HG03378 (cell line): Measurements from ENCODE around the gene RAB44.
"Not testable (repeated sequence)": the region's sequence is repeated elsewhere in the genome, so short reads cannot be mapped to it uniquely, and the experiment has no call there.

Experiments used
- ATAC-seq: cut with Tn5 transposase; IDR thresholded peaks from one replicate; pipeline ENCODE4 v1.9.1; 2021; ENCODE audit warnings: mild to moderate bottlenecking, moderate library complexity; ENCODE audit not compliant: unreplicated experiment

The RAB44 gene

GRCh38 chr6:36703982-36704381 lies 6.4 kb downstream of the RAB44 start:
- no peak for ATAC-seq

DNA sequence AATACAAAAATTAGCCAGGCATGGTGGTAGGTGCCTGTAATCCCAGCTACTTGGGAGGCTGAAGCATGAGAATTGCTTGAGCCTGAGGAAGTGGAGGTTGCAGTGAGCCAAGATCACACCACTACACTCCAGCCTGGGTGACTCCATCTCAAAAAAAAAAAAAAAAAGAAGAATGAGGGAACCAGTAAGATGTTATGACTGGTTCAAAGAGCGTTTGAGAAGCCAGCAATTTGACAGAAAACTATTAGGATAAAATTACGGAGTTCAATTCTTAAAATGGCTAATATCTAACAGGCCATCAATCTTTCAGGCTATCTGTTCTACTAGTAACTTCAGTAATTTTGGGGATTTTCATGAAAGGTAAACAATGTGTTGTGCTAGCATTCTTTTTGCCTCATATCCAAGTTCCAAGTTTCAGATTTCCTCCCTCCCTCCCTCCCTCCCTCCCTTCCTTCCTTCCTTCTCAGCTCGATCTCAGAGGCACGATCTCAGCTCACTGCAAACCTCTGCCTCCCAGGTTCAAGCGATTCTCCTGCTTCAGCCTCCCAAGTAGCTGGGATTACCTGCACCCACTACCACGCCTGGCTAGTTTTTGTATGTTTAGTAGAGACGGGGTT lies 7.4 kb downstream of the RAB44 start:
- not testable (repeated sequence) for ATAC-seq

- no peak for ATAC-seq
Measured at GRCh38 chr6:36706339-36706738, 8.7 kb downstream of the RAB44 start.

DNA sequence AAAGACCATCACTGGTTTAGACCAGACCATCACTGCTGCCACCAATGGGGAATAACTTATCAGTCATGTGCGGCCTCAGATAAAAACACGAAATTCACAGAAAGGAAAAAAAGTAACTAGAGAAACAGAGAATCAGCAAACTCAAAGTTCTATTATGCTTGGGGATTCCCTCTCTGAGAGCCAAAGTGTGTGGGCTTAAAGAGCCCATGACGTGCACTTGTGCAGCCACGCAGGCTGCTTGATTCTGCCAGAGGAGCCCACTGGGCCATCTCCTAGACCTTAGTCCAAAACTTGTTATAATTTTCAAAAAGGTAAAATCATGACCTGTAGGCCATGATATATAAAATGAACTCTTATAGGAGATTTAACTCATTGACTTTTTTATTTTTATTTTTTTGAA lies 15.2 kb downstream of the RAB44 start:
- ATAC-seq = no peak

DNA sequence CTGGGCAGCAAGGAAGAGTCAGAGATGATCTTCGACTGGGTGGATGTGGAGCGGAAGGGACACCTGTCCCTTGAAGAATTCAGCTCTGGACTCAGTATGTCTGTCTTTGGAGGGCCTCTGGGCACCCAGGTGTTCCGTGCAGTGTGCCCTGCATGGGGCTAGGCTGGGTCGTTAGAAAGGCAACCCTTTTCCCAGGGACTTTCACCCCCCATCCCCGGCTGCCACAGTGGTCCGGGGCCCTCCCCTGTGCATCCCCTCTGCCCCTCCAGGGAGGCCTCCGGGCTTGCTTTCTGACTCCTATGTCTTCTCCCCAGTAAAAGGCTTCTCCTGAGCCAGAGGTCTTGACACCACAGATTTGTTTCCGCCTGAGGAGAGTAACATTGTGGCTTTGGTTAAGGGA lies 16.2 kb downstream of the RAB44 start:
- ATAC-seq = no peak

- ATAC-seq = no peak
Measured at GRCh38 chr6:36714511-36714910, 16.9 kb downstream of the RAB44 start.

DNA sequence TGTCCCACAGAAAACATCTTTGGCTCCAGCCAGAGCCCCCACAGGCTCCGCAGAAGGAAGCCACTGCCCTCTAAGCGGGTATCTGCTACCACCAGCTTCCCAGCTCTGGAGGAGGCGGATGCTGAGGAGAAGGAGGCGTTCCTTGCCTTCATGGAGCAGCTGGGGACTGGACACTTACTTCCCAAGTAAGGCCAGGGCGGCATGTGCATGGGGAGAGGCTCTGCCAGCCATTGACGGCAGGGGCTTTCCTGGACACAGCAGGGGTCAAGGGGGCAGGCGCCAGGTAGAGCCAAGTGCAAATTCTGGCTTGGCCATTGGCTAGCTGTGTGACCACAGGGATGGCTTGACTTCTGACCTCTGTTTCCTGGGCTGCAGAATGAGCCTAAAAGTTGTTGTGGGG lies 17.8 kb downstream of the RAB44 start:
- ATAC-seq = no peak

- ATAC-seq = no peak
Measured at GRCh38 chr6:36716476-36717093, 19.0 kb downstream of the RAB44 start.

GRCh38 chr6:36717231-36717825 lies 19.7 kb downstream of the RAB44 start:
- no peak for ATAC-seq

- no peak for ATAC-seq
Measured at GRCh38 chr6:36717871-36718540, 20.4 kb downstream of the RAB44 start.

DNA sequence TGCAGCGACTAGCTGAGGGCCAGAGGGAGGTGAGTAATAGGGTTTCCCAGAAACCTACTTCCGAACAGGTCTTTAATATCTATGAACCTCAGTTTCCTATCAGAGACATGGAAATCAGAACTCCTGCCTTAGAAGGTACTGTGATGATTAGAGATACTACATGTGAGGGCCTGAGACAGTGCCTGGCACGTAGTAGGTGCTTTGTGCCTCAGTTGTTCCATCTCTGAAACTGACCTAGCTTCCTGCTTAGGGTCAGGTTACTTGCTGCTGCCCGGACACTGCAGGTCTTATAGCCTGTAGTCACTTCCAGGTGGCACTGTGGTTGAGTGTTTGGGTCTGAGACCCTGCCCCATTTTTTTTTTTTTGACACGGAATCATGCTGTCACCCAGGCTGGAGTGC lies 20.9 kb downstream of the RAB44 start:
- no peak for ATAC-seq

- ATAC-seq = no peak
Measured at GRCh38 chr6:36719126-36719525, 21.5 kb downstream of the RAB44 start.

DNA sequence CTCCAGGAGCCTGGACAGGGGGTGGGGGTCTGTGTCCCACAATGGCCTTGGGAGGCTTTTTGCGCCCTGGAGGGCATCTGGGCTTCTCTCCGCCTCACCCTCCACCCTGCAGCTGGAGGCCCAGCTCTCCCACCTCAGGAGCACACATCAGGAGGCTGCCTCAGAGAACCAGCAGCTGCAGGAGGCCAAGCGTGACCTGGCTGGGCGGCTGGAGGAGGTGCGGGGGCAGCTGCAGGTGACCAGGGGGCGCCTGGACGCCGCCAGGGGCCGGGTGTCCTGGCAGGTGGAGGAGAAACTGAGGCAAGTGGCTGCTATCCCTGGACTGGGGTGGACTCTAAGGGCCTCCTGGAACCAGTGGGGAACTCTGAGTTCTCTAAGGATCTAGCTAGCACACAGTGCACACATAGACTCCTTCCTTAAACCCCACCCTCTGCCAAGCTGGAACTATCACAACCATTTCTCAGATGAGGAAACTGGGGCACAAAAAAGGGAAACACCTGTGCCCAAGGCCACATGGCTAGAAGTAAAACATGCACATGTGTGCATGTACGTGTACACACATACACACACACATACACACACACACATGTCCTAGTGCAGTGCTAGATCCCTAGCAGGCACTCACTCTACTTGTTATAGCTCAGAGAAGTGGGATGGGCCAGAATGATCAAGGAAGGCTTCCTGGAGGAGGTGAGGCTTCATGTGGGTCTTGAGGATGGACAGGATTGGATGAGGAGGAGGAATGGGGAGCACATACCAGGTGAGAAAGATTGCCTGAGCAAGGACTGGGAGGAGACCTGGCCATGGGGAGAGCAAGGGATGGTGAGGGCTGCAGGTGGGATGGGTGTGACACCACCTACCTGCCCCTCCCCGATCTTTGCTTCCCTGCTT lies 22.9 kb downstream of the RAB44 start:
- no peak for ATAC-seq

DNA sequence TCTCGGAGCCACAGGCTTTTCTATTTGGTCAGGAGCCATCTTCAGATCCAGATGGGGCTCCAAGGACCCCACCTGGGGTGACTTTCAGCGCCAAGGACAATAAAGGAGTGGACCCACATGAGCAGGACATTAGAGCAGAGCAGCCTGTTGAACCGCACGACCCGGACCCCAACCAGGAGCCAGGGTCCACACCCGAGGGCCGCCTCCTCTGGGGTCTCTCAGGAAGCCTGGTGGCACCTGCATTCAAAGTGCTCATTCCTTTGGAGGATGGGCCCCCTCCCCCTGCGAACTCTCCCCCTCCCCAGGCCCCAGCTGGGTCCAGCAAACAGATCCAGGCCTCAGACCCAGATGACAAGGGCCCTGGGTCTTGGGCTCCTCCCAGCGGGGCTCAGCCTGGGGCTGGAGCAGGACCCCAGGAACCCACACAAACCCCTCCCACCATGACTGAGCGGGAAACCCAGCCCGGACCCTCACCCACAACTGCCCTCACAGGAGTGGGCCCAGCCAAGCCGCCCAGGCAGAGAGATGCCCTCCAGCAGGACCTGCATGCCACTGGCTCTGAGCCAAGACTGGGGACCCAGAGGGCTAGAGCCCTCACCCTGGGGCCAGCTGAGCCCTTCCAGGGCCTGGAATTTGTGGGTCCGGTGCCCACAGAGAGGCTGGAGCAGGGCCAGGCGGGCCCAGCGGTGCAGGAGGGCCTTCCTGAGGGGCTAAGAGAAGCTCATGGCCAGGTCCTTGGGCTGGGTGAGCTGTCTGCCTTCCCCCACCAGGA lies 23.9 kb downstream of the RAB44 start:
- ATAC-seq = no peak

DNA sequence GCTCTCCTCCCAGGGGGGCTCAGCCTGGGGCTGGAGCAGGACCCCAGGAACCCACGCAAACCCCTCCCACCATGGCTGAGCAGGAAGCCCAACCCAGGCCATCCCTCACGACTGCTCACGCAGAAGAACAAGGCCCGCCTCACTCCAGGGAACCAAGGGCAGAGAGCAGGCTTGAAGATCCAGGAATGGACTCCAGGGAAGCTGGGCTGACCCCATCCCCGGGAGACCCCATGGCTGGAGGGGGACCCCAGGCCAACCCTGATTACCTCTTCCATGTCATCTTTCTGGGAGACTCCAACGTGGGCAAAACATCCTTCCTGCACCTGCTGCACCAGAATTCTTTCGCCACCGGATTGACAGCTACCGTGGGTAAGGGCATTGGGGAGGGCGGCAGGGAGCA lies 24.7 kb downstream of the RAB44 start:
- ATAC-seq = no peak

DNA sequence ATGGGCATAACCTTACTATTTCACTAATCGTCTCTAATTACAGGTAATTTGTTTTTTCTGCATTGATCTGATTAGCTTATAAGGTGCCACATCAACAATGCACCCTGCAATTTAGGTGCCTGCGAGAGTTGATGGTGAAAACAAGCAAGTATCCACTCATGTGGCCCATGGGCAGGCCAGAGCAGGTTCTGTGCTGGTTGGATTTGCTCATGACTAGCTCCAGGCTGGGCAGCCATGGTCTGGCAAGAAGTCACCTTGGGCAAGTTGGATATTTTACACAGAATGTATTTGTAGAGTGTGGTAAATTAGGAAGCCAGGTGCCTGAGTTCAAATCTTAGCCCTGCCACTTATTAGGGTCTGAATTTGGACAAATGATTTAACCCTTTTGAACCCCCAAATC lies 25.3 kb downstream of the RAB44 start:
- no peak for ATAC-seq

GRCh38 chr6:36723992-36724391 lies 26.4 kb downstream of the RAB44 start:
- ATAC-seq = not testable (repeated sequence)

- no peak for ATAC-seq
Measured at GRCh38 chr6:36724514-36725390, 27.1 kb downstream of the RAB44 start.

GRCh38 chr6:36725581-36725980 lies 28.0 kb downstream of the RAB44 start:
- no peak for ATAC-seq
